Activated T-helper 17 cell treated with anti-CD3 and anti-CD28 coated beads, Interleukin-2, amount 50 U/mL, for 72 hours (primary cell): ENCODE data around the gene ATOH7. TPM values are rescaled to one million over a fixed set of nuclear protein-coding genes. Genes with fewer than 3 reads are reported as not detected.
"Not testable (repeated sequence)": the region's sequence is repeated elsewhere in the genome, so short reads cannot be mapped to it uniquely, and the experiment has no call there.

Experiments
- ATAC-seq: fragments of 150-1000 bp; cut with Tn5 transposase; replicated peaks from 2 replicates; pipeline ENCODE4 v1.10.0; 2021; ENCODE audit warnings: mild to moderate bottlenecking, moderate library complexity
- H3K27ac Mint-ChIP-seq: one replicate; pipeline ENCODE4 v1.8.0; 2022; ENCODE audit warnings: mixed read lengths
- H3K27me3 Mint-ChIP-seq: one replicate; pipeline ENCODE4 v1.8.0; 2022; ENCODE audit warnings: mixed read lengths
- H3K36me3 Mint-ChIP-seq: one replicate; pipeline ENCODE4 v1.8.0; 2022; ENCODE audit warnings: low read depth, mild to moderate bottlenecking, mixed read lengths
- H3K4me1 Mint-ChIP-seq: one replicate; pipeline ENCODE4 v1.8.0; 2022; ENCODE audit warnings: mixed read lengths
- H3K4me3 Mint-ChIP-seq: one replicate; pipeline ENCODE4 v1.8.0; 2022; ENCODE audit warnings: mild to moderate bottlenecking, mixed read lengths
- H3K9me3 Mint-ChIP-seq: one replicate; pipeline ENCODE4 v1.8.0; 2022; ENCODE audit warnings: mixed read lengths
- total RNA-seq, 2 donors: library from RNA; stranded (reverse); gene quantifications; one replicate each; pipeline ENCODE4 v1.2.3, GENCODE V29; 2022

The ATOH7 gene
- total RNA-seq, result not detected

- Mint-ChIP-seq H3K4me3 (peak within 1 kb of the TSS; percentile 74), H3K4me1 (no peaks in the 10 kb centered on the region), H3K9me3 (no peaks in the 10 kb centered on the region), H3K27me3 (peaks cover 23% of the 10 kb centered on the region), H3K36me3 (no peaks in the 10 kb centered on the region), H3K27ac (no peak within 1 kb of the TSS)
- no peak for ATAC-seq
These were observed at the start of gene ATOH7 for GRCh38 chr10:68231817-68232251. Gene ATOH7 (minus strand): TSS chr10:68232113. CDS start chr10:68231677, 436 bp downstream.

GRCh38 chr10:68280758-68281157, 48.8 kb upstream of the ATOH7 start:
- Mint-ChIP-seq H3K4me3 (no peak overlapping the region), H3K27me3 (no peaks in the 10 kb centered on the region), H3K4me1 (no peaks in the 10 kb centered on the region), H3K9me3 (peaks cover 6% of the 10 kb centered on the region), H3K27ac (no peak overlapping the region), H3K36me3 (no peaks in the 10 kb centered on the region)
- ATAC-seq, result no peak

- not testable (repeated sequence) for H3K9me3 Mint-ChIP-seq, H3K36me3 Mint-ChIP-seq, H3K4me1 Mint-ChIP-seq, H3K27me3 Mint-ChIP-seq, ATAC-seq, H3K27ac Mint-ChIP-seq, H3K4me3 Mint-ChIP-seq
These were observed 47.2 kb upstream of the ATOH7 start for GRCh38 chr10:68278906-68279753.

- H3K4me3 Mint-ChIP-seq, H3K36me3 Mint-ChIP-seq, H3K4me1 Mint-ChIP-seq, H3K27ac Mint-ChIP-seq, H3K9me3 Mint-ChIP-seq, ATAC-seq, H3K27me3 Mint-ChIP-seq: not testable (repeated sequence)
These were observed 45.9 kb upstream of the ATOH7 start for GRCh38 chr10:68277814-68278213.

- Mint-ChIP-seq H3K27ac (no peak overlapping the region), H3K36me3 (no peaks in the 10 kb centered on the region), H3K9me3 (peaks cover 6% of the 10 kb centered on the region), H3K4me3 (no peak overlapping the region), H3K4me1 (no peaks in the 10 kb centered on the region), H3K27me3 (no peaks in the 10 kb centered on the region)
- ATAC-seq, result no peak
These were observed 44.3 kb upstream of the ATOH7 start for GRCh38 chr10:68276224-68276623.

- Mint-ChIP-seq H3K36me3 (no peaks in the 10 kb centered on the region), H3K4me1 (no peaks in the 10 kb centered on the region), H3K9me3 (peaks cover 6% of the 10 kb centered on the region), H3K4me3 (no peak overlapping the region), H3K27me3 (no peaks in the 10 kb centered on the region), H3K27ac (no peak overlapping the region)
- no peak for ATAC-seq
These were observed 43.8 kb upstream of the ATOH7 start for GRCh38 chr10:68275600-68276126.

GRCh38 chr10:68272833-68273232, 40.9 kb upstream of the ATOH7 start:
- H3K4me1 Mint-ChIP-seq, result no peaks in the 10 kb centered on the region
- no peaks in the 10 kb centered on the region for H3K36me3 Mint-ChIP-seq

GRCh38 chr10:68271196-68271882, 39.4 kb upstream of the ATOH7 start:
- Mint-ChIP-seq H3K9me3 (no peaks in the 10 kb centered on the region), H3K36me3 (no peaks in the 10 kb centered on the region), H3K27ac (no peak overlapping the region), H3K27me3 (peaks cover 5% of the 10 kb centered on the region), H3K4me3 (no peak overlapping the region), H3K4me1 (no peaks in the 10 kb centered on the region)
- no peak for ATAC-seq

More at GRCh38 chr10:68272833-68273232, 40.9 kb upstream of the ATOH7 start:
- Mint-ChIP-seq H3K4me3 (no peak overlapping the region), H3K9me3 (peaks cover 6% of the 10 kb centered on the region), H3K27me3 (peaks cover 5% of the 10 kb centered on the region), H3K27ac (no peak overlapping the region)
- ATAC-seq, result no peak

- no peak for ATAC-seq
- no peak overlapping the region for H3K27ac Mint-ChIP-seq
- H3K27me3 Mint-ChIP-seq, result peaks cover 5% of the 10 kb centered on the region
These were observed 37.8 kb upstream of the ATOH7 start for GRCh38 chr10:68269562-68270290.

GRCh38 chr10:68261132-68261856, 29.4 kb upstream of the ATOH7 start:
- Mint-ChIP-seq H3K4me1 (no peaks in the 10 kb centered on the region), H3K27me3 (peaks cover 2% of the 10 kb centered on the region), H3K27ac (no peak overlapping the region), H3K36me3 (no peaks in the 10 kb centered on the region), H3K9me3 (no peaks in the 10 kb centered on the region), H3K4me3 (no peak overlapping the region)
- no peak for ATAC-seq

More at GRCh38 chr10:68269562-68270290, 37.8 kb upstream of the ATOH7 start:
- Mint-ChIP-seq H3K36me3 (no peaks in the 10 kb centered on the region), H3K4me1 (no peaks in the 10 kb centered on the region), H3K9me3 (no peaks in the 10 kb centered on the region), H3K4me3 (no peak overlapping the region)

- H3K27me3 Mint-ChIP-seq, result peaks cover 6% of the 10 kb centered on the region
- H3K27ac Mint-ChIP-seq, result no peak overlapping the region
- no peak for ATAC-seq
- no peaks in the 10 kb centered on the region for H3K4me1 Mint-ChIP-seq
- no peaks in the 10 kb centered on the region for H3K36me3 Mint-ChIP-seq
- no peaks in the 10 kb centered on the region for H3K9me3 Mint-ChIP-seq
- no peak overlapping the region for H3K4me3 Mint-ChIP-seq
These were observed 21.4 kb upstream of the ATOH7 start for GRCh38 chr10:68253346-68253745.

- Mint-ChIP-seq H3K27ac (no peak overlapping the region), H3K4me3 (no peak overlapping the region), H3K4me1 (no peaks in the 10 kb centered on the region), H3K27me3 (peaks cover 6% of the 10 kb centered on the region), H3K9me3 (no peaks in the 10 kb centered on the region), H3K36me3 (no peaks in the 10 kb centered on the region)
- ATAC-seq, result no peak
These were observed 19.9 kb upstream of the ATOH7 start for GRCh38 chr10:68251625-68252495.

- Mint-ChIP-seq H3K27ac (no peak overlapping the region), H3K4me1 (no peaks in the 10 kb centered on the region), H3K4me3 (no peak overlapping the region), H3K36me3 (no peaks in the 10 kb centered on the region), H3K27me3 (peaks cover 3% of the 10 kb centered on the region), H3K9me3 (no peaks in the 10 kb centered on the region)
- no peak for ATAC-seq
These were observed 19.2 kb upstream of the ATOH7 start for GRCh38 chr10:68251151-68251550.
